ENCODE results near the gene COG4.
"Not testable (repeated sequence)": the region's sequence is repeated elsewhere in the genome, so short reads cannot be mapped to it uniquely, and the experiment has no call there.

COG4 gene

DNA sequence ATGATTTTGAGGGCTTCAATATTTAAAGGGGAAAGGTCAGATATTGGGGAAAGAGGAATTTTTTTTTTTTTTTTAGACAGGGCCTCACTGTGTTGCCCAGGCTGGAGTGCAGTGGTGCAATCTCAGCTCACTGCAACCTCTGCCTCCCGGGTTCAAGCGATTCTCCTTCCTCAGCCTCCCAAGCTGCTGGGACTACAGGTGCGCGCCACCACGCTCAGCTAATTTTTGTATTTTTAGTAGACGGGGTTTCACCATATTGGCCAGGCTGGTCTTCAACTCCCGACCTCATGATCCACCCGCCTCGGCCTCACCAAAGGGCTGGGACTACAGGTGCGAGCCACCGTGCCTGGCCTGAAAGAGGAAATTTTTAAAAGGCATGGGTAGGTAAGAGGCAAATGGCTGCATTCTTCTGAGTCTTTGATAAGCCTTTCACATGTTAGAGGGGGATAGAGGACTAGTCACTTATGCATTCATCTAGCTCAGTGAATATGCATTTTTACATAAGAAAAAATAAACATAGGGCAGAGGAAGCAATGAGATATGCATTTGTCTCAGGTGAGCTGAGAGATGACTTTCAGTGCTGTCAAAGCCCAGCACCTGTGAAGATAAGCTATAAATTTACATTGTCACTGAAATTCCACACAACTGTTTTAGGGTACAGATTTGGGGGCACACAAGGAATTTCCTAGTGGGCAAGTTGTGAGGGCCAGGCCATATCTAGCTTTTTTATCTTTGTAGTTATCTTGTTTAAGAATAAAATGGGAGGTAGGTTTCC, 70.0 kb downstream of the COG4 start:
- Histone ChIP-seq H3K27ac (peak overlapping the region; percentile 96; the same call in 1 of the 2 replicates), H3K9me3 (ENCODE audit: low read depth, low read length) (no peaks in the 10 kb centered on the region), H3K36me3 (ENCODE audit: insufficient read depth, low read length) (no peaks in the 10 kb centered on the region), H3K9ac (ENCODE audit: insufficient read length) (peak overlapping the region; percentile 96), H3K4me3 (peak overlapping the region; percentile 88)
- DNase-seq (ENCODE audit: low read depth, low spot score) = no peak
- no peak for TF ChIP-seq POLR2AphosphoS5 (IDR thresholded peaks at IDR 0.05; ENCODE audit: borderline replicate concordance, low read depth, low read length)
- no peak for TF ChIP-seq FOXP2 (optimal IDR thresholded peaks at IDR 0.05; ENCODE audit: control extremely low read depth, extremely low read length, insufficient read depth)
- no peak for TF ChIP-seq EZH2 (IDR thresholded peaks at IDR 0.05)

DNA sequence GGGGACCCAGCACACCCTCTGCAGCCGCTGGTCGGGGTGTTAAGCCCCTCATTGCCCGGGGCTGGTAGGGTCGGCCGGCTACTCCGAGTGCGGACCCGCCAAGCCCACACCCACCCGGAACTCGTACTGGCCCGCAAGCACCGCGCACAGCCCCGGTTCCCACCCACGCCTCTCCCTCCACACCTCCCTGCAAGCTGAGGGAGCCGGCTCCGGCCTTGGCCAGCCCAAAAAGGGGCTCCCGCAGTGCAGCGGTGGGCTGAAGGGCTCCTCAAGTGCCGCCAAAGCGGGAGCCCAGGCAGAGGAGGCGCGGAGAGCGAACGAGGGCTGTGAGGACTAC, 72.4 kb downstream of the COG4 start:
- H3K36me3 ChIP-seq (ENCODE audit: insufficient read depth, low read length); H3K9ac ChIP-seq (ENCODE audit: insufficient read length); DNase-seq (ENCODE audit: low read depth, low spot score); H3K4me3 ChIP-seq; H3K9me3 ChIP-seq (ENCODE audit: low read depth, low read length); H3K27ac ChIP-seq: not testable (repeated sequence)

DNA sequence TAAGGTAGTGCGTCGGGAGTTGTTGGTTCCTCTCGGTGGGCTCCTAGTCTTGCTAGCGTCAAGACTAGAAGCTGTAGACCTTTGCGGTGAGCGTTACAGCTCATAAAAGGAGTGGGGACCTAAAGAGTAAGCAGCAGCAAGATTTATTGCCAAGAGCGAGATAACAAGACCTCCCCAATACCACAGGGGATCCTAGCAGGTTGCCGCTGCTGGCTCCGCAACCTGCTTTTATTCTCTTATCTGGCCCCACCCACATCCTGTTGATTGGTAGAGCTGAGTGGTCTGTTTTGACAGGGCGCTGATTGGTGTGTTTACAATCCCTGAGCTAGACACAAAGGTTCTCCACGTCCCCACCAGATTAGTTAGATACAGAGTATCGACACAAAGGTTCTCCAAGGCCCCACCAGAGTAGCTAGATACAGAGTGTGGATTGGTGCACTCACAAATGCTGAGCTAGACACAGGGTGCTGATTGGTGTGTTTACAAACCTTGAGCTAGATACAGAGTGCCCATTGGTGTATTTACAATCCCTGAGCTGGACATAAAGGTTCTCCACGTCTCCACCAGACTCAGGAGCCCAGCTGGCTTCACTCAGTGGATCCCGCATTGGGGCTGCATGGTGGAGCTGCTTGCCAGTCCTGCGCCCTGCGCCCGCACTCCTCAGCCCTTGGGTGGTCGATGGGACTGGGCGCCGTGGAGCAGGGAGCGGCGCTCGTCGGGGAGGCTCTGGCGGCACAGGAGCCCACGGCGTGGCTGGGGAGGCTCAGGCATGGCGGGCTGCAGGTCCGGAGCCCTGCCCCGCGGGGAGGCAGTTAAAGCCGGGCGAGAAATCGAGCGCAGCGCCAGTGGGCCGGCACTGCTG, 73.0 kb downstream of the COG4 start:
- not testable (repeated sequence) for H3K4me3 ChIP-seq; H3K27ac ChIP-seq; H3K36me3 ChIP-seq (ENCODE audit: insufficient read depth, low read length); H3K9me3 ChIP-seq (ENCODE audit: low read depth, low read length); DNase-seq (ENCODE audit: low read depth, low spot score); H3K9ac ChIP-seq (ENCODE audit: insufficient read length)

DNA sequence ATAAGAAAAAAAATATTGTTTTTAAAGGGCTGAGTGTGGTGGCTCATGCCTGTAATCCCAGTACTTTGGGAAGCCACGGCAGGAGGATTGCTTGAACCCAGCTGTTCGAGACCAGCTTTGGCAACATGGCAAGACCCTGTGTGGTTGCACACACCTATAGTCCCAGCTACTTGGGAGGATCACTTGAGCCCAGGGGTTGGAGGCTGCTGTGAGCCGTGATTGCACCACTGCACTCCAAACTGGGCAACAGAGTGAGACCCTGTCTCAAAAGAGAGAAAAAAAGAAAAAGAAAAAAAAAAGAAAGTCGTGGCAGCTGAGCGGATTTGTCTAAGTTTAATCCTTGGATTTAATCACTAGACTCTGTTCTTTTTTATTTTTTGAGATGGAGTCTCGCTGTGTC, 75.3 kb downstream of the COG4 start:
- H3K9ac ChIP-seq (ENCODE audit: insufficient read length) = no peak overlapping the region
- no peak overlapping the region for H3K27ac ChIP-seq
- no peaks in the 10 kb centered on the region for H3K9me3 ChIP-seq (ENCODE audit: low read depth, low read length)
- DNase-seq (ENCODE audit: low read depth, low spot score) = no peak
- H3K36me3 ChIP-seq (ENCODE audit: insufficient read depth, low read length) = no peaks in the 10 kb centered on the region
- H3K4me3 ChIP-seq = no peak overlapping the region
- TF ChIP-seq POLR2AphosphoS5 (IDR thresholded peaks at IDR 0.05; ENCODE audit: borderline replicate concordance, low read depth, low read length) (no peak), EZH2 (IDR thresholded peaks at IDR 0.05) (no peak), FOXP2 (optimal IDR thresholded peaks at IDR 0.05; ENCODE audit: control extremely low read depth, extremely low read length, insufficient read depth) (no peak)

DNA sequence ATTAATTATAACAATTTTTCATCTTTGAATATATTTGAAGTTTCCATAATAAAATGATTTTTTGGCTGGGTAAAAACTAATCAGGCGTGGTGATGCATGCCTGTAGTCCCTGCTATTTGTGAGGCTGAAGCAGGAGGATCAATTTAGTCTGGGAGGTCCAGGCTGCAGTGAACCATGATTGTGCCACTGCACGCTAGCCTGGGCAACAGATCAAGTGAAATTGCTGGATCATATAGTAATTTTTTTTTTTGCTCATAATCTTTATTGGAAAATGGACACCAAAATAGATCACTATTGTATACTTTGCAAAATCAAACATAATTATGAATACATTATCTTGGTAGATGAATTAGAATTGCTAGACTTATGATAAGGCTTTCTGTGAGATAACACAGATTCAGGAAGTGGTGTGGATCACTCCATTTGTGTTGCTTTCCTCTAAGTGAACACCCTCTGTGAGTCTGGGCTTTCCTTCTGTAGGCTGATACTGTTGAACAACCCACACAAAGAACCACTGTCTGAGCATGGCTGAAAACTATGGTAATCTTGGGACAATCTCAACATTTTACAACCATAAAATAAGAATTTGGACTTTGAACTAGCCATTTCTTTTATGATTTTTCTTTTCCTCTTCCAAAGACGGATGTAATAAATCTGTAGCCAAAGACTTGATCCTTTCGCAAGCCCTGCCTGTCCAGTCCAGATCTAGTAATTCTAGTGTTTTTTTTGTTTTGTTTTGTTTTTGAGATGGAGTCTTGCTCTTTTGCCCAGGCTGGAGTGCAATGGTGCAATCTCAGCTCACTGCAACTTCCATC, 78.9 kb downstream of the COG4 start:
- H3K36me3 ChIP-seq (ENCODE audit: insufficient read depth, low read length) = no peaks in the 10 kb centered on the region
- TF ChIP-seq EZH2 (IDR thresholded peaks at IDR 0.05) = no peak
- no peak for DNase-seq (ENCODE audit: low read depth, low spot score)
- no peak overlapping the region for H3K9ac ChIP-seq (ENCODE audit: insufficient read length)
- H3K9me3 ChIP-seq (ENCODE audit: low read depth, low read length) = no peaks in the 10 kb centered on the region
- H3K4me3 ChIP-seq = no peak overlapping the region
- peak overlapping the region; percentile 31; the same call in 1 of the 2 replicates for H3K27ac ChIP-seq

DNA sequence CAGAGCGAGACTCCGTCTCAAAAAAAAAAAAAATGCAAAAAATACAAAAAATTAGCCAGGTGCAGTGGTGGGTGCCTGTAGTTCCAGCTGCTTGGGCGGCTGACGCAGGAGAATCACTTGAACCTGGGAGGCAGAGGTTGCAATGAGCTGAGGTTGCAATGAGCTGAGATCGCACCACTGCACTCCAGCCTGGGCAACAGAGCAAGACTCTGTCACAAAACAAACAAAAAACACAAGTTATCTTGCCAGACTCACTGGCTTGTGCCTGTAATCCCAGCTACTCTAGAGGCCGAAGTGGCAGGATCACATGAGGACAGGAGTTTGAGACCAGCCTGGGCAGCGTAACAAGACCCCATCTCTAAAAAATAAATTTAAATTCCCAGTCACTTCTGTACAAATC, 81.0 kb downstream of the COG4 start:
- TF ChIP-seq EZH2 (IDR thresholded peaks at IDR 0.05) = no peak
- no peak for TF ChIP-seq FOXP2 (optimal IDR thresholded peaks at IDR 0.05; ENCODE audit: control extremely low read depth, extremely low read length, insufficient read depth)
- no peak for TF ChIP-seq POLR2AphosphoS5 (IDR thresholded peaks at IDR 0.05; ENCODE audit: borderline replicate concordance, low read depth, low read length)
- no peak for DNase-seq (ENCODE audit: low read depth, low spot score)
- no peak overlapping the region for H3K27ac ChIP-seq
- no peak overlapping the region for H3K9ac ChIP-seq (ENCODE audit: insufficient read length)
- no peaks in the 10 kb centered on the region for H3K9me3 ChIP-seq (ENCODE audit: low read depth, low read length)
- no peak overlapping the region for H3K4me3 ChIP-seq
- no peaks in the 10 kb centered on the region for H3K36me3 ChIP-seq (ENCODE audit: insufficient read depth, low read length)

DNA sequence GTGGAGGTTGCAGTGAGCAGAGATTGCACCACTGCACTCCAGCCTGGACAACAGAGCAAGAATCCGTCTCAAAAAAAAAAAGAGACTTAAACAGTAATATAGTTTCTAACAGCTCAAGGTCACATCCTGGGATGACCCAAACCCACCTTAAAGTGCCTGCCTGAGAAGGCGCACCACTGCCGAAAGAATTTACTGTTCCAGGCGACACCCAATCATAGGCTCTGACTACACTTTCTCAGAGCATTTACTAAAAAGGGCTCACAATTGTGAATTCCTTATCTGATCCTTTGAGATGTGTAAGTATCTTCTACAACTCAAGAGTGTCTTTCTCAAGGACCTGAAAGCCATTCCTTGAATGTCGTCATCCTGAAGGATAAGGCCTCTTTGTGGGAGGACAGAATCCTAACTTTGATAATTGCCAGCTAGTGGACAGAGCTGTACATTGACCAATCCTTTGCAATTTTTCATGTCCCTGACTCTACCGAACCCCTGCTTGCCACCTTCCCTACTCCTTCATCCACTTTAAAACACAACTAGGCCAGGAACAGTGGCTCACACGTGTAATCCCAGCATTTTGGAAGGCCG, 81.9 kb downstream of the COG4 start:
- Histone ChIP-seq H3K4me3 (no peak overlapping the region), H3K36me3 (ENCODE audit: insufficient read depth, low read length) (no peaks in the 10 kb centered on the region), H3K9ac (ENCODE audit: insufficient read length) (no peak overlapping the region), H3K9me3 (ENCODE audit: low read depth, low read length) (no peaks in the 10 kb centered on the region), H3K27ac (no peak overlapping the region)
- TF ChIP-seq EZH2 (IDR thresholded peaks at IDR 0.05) = no peak
- TF ChIP-seq POLR2AphosphoS5 (IDR thresholded peaks at IDR 0.05; ENCODE audit: borderline replicate concordance, low read depth, low read length) = no peak
- no peak for TF ChIP-seq FOXP2 (optimal IDR thresholded peaks at IDR 0.05; ENCODE audit: control extremely low read depth, extremely low read length, insufficient read depth)
- DNase-seq (ENCODE audit: low read depth, low spot score) = no peak

DNA sequence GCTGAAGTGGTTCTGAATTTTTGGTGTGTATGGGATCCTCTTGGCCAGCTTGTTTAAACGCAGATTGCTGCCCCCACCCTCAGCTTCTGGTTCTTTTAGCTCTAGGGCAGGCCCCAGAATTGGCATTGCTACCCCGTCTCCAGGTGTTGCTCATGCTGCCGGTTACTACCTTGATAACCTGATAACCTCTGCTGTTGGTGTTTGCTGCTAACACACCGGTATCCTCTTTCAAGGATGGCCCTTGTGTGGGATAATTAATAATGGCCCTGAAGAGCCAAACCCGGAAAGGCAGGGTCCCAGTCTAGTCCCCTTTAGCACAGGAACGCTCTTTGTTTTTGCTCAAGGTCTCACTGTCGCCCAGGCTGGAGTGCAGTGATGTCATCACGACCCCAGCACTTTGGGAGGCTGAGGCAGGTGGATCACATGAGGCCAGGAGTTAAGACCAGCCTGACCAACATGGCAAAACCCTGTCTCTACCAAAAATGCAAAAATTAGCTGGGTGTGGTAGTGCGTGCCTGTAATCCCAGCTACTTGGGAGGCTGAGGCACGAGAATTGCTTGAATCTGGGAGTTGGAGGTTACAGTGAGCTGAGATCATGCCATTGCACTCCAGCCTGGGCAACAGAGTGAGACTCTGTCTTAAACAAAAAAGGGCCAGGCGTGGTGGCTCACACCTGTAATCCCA, 83.2 kb downstream of the COG4 start:
- no peak for DNase-seq (ENCODE audit: low read depth, low spot score)
- Histone ChIP-seq H3K9ac (ENCODE audit: insufficient read length) (no peak overlapping the region), H3K4me3 (no peak overlapping the region), H3K9me3 (ENCODE audit: low read depth, low read length) (no peaks in the 10 kb centered on the region), H3K36me3 (ENCODE audit: insufficient read depth, low read length) (no peaks in the 10 kb centered on the region), H3K27ac (no peak overlapping the region)
- no peak for TF ChIP-seq POLR2AphosphoS5 (IDR thresholded peaks at IDR 0.05; ENCODE audit: borderline replicate concordance, low read depth, low read length)
- TF ChIP-seq FOXP2 (optimal IDR thresholded peaks at IDR 0.05; ENCODE audit: control extremely low read depth, extremely low read length, insufficient read depth) = no peak
- TF ChIP-seq EZH2 (IDR thresholded peaks at IDR 0.05) = no peak

All from SK-N-MC (cell line).